ENCODE data around the gene ST8SIA5. TPM values are rescaled to one million over a fixed set of nuclear protein-coding genes. Genes with fewer than 3 reads are reported as not detected.

Gene ST8SIA5
- total RNA-seq, 1 donor from 2014 or later, result 0.32 TPM

DNA sequence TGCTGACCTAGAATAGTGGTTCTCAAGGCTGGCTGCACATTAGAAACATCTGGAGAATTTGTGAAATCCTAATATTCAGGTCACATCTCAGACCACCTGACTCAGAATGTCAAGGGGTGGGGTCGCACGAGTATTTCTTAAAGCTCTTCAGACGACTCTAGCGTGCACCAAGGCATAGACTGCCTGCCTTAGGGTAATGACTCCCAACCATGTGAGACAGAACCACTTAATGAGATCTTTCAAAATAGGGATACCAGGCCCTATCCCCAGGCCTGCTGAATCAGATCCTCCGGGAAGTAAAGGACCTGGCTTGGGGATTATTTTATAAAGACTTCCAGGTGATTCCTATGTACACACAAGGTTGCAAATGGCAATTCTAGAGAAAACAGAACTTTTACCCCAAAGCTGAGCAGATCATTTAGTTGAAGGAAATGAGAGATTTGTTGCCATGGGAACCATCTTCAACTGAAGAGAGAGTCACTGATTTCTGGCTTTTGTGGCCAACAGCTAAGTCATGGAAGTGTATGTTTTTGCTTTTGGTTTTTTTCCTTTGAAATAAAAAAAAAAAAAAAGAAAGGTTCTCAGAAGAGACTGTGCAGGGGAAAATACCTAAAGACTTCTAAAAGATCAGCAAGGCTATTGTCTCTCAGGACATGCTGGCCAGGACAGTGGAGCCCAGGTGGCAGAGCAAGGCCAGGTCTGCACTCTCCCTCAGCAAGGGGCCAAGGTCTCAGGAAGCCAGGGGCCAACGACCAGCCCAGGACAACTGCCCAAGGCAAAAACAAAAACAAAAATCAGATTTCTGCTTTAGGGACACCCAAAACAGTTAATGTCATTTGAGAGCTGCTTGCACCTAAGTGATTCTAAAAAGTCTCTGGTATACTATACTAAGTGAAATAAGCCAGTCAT, 84.5 kb downstream of the ST8SIA5 start:
- intact Hi-C loops (cut with micrococcal nuclease), result no loop called here

- intact Hi-C loops (cut with micrococcal nuclease), result no loop called here
These were observed 88.2 kb downstream of the ST8SIA5 start for GRCh38 chr18:46668694-46669093.

DNA sequence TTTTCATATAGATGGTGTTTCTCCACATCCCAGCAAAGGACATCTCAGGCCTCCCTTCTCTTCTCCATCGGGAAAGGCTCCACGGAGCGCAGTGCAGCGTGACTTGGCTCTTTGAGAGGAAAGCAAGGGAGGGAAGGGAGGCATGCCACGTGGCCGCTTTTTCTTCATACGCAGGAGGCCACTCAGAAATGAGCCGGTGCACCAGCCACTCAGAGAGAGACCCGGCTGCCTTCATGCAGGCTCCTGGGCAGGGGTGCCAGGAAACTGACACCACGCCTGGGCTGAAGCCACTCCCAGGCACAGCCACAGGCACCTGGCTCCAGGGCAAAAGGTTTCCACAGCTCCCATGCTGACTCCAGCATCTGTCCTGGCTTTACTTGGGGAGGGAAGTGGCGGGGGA, 88.7 kb downstream of the ST8SIA5 start:
- intact Hi-C loops (cut with micrococcal nuclease), result no loop called here

DNA sequence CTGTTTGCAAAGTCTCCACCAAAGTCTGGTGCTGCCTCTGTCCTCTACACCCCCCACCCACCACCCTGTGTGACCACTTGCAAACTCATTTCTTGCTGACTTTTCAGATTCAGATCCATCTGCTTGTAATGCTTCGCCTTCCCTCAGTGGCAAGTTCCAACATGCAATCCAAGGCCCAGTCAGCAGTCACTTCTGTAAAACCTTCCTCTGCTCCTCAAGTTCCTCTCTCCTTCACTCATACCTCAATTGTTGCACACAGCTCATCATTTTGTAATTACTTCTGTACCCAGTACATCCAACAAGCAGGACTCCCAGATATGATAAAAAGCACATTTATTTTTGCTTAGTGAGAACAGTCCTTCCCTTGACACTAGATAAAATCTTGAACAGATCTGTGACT, 93.3 kb downstream of the ST8SIA5 start:
- intact Hi-C loops (cut with micrococcal nuclease), result no loop called here

DNA sequence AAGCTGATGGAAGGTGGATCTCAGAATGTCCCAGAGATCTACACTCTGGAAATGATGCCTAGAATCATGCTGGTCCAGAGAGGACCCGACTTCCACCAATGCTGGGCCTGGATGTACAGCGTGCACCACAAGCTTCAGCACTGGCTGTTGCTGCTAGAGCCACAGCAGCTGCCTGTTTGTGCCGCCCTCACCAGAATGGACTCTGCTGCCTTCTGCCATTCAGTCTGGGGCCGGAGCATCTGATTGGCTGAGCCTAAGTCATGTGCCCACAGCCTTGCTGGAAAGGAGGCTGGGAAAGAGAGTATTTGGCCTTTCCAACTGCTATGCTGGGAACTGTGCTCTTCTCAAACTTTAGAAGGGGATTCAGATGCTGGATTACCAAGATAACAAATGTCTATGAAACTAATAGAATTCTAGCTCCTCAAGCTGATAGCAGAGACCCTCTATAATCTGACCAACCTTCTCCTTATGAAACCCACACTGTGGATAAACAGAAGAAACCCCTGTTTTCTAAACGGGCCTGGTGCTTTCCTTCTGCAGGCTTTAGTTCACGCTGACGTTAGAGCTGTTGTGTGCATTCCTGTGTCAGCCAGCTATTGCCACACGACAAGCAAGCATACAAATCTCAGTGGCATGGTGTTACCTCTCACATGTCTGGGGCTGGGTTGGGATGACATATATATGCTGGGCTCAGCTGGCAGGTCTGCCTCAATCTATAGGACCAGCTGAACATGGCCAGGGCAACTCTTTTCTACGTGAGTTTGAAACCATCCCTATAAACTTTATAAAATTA, 95.7 kb downstream of the ST8SIA5 start:
- intact Hi-C loops (cut with micrococcal nuclease), result no loop called here

GRCh38 chr18:46659484-46659883, 97.4 kb downstream of the ST8SIA5 start:
- intact Hi-C loops (cut with micrococcal nuclease), result loop anchor here (2.0 kb wide), 3 partner anchors 179 to 563 kb away; partner anchors contain the start of gene HAUS1

DNA sequence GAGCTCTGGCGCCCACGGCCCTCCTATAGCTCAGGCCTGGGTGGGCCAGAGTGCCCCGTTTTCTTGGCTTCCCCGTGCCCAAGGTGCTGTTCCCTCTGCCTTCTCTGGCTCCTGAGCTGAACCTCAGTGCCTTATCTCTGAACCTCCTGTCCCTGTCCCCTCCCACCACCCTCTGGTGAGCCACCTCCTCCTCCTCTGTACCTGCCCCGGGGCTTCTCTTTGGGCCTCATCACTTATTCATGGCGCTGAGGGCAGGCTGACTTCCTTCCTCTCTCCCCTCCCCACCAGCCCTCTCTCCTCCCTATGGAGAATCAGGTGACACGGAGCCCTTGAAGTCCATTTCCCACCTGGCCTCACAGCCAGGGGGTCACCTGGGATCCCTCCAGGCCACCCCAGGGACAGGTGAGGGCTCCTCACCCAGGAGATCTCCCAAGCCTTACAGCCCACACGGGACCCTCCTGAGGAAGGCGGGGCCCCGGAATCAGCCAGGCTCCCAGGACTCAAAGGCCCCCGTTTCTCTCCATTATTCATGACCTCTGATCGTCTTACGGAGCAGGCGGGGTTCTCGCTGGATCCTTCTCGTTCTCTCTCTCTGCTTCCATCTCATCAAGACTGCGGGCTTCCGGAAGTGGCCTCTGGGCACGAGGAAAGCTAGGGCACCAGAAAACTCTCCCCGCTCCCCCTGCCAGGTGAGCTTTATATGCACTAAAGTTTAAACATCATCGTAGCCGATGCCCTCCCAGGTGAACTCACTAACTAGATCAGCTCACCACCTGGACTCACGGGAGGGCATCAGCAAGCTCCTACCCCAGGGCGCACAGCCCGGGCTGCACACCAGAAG, 99.5 kb downstream of the ST8SIA5 start, which contains the start of gene LOXHD1:
Gene LOXHD1 (minus strand): TSS at position 106 of the 841 bp plus-strand sequence. CDS start 187 bp downstream, outside the sequence.
- intact Hi-C loops (cut with micrococcal nuclease), result no loop called here

- intact Hi-C loops (cut with micrococcal nuclease), result no loop called here
These were observed 100.3 kb downstream of the ST8SIA5 start for GRCh38 chr18:46656326-46657114.

DNA sequence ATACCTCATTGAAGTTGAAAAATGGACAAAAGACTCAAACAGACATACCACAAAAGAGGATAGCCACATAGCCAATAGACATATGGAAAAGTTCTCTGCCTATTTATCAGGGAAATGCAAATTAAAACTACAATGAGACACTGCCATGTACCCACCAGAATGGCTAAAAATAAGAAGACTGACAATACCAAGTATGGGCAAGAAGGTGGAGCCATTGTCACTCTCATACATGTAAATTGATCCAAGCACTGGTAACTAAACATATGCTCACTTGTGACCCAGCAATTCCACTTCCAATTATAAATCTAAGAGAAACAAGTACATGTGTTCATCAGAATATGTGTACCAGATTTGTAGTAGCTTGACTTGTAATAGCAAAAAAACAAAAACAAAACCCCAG, 104.5 kb downstream of the ST8SIA5 start:
- intact Hi-C loops (cut with micrococcal nuclease), result no loop called here

DNA sequence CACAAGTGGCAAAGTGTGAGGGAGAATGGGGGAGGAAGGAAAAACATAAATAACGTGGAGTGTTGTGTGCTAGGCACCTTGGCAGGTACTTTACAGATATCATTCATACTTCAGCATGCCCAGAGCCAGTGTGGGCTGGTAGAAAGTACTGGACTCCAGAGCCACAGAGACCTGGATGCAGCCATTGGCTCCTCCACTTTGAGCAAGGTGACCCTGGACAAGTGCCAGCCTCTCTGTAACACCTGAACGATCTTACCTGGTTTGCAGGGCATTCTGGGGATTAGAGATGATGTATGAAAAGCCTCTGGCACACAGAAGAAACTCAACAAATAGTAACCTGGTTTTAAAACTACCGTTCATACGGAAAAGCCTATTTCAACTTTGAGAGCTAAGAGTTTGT, 106.2 kb downstream of the ST8SIA5 start:
- intact Hi-C loops (cut with micrococcal nuclease), result no loop called here

DNA sequence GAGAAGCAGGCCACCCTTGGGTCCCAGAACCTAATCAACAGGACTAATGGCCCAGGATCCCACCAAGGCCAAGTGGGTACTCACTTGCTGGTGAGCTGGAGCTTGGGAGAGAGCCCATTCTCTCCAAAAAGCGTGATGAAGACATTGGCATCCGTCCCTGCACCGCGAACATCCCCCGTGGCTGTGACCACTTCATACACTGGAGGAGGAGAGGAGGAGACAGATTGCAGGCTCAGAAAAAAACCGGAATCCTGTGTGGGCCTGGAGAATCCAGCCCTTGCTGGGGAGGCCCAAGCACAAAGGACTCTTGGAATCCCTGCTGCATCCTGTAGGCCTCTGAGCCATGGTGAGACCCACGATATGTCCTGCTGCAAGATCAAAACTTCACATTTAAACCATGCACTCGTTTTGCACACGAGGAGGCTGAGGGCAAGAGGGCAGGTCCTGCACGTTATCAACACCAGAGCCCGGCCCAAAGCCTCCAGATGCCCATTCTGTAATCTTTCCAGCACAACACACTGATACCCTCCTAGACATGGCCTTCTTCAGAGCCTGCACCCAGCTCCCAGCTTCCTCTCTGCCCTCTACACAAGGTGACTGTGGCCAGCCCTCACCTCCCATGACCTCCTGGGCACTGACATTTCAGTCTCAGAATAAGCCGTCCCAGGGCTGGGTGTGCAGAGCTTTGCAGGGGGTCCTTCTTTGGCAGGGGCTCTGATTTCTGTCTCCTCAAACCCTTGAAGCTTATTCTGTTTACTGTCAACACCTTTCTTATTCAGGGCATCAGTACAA, 107.6 kb downstream of the ST8SIA5 start:
- intact Hi-C loops (cut with micrococcal nuclease), result no loop called here

GRCh38 chr18:46646468-46646867, 110.4 kb downstream of the ST8SIA5 start:
- intact Hi-C loops (cut with micrococcal nuclease), result no loop called here

DNA sequence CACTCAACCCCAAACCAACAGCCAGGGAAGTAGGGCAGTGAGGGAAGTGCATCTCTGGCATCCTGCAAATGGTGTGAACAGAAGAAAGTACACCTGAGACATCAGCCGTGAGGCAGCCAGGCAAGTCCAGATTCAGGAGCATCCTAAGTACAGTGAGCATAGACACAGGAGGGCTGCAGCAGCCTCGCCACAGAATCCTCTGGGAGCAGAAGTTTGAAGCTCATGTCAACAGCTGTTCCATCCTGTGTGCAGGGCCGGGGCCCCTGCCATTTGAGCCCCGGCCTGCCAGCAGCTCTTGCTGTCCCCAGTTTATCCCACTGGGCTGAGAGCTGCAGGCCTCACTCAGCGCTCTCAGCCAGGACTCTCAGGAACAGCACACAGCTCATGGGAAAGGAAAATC, 114.3 kb downstream of the ST8SIA5 start:
- intact Hi-C loops (cut with micrococcal nuclease), result no loop called here

DNA sequence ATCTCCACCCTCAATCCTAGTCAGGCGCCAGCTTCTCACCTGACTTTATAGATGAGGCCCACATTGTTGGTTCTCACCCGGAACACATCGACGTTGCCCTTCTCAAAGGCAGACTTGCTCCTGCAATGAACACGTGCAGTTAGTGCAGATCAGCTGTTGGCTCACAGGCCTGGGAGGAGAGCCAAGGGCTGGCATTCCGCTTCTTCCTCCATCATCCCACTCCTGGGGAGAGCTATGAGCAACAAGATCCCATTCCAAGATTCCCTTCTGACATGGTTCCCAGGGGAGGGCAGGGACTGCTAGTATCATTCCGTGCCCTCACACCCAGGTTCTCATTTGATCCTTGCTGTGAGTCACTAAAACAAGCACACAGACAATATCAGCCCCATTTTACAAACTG, 114.9 kb downstream of the ST8SIA5 start:
- intact Hi-C loops (cut with micrococcal nuclease), result no loop called here

- intact Hi-C loops (cut with micrococcal nuclease), result no loop called here
These were observed 117.5 kb downstream of the ST8SIA5 start for GRCh38 chr18:46639386-46639785.

DNA sequence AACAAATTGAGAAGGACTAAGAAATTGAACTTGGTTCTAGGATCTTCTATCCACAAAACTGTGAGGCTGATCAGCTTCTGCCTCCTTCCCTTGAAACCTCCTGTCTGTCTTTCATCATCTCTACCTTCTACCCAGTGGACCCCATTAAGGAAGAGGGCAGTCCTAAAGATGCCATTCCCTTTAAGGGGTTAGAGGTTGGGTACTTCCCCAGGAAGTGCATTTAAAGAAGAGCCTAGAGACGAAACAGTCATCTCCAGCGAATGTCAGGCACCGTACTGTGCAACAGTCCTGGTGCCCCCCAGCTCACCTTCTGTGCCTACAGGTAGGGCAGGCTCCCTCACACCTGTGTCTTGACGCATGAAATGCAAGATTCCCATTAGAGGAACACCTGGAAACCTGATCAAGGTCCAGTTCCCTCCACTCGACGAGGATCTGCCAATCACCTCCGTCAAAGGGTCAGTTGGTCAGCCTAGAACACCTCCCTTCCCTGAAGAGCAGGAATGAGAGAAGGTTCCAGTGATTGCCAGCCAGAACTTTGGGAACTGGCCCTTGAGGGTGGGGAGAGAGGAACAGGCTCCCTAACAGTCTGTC, 120.7 kb downstream of the ST8SIA5 start:
- intact Hi-C loops (cut with micrococcal nuclease), result no loop called here

- intact Hi-C loops (cut with micrococcal nuclease), result no loop called here
These were observed 124.3 kb downstream of the ST8SIA5 start for GRCh38 chr18:46632401-46633071.

- intact Hi-C loops (cut with micrococcal nuclease), result no loop called here
These were observed 125.9 kb downstream of the ST8SIA5 start for GRCh38 chr18:46630991-46631390.

- intact Hi-C loops (cut with micrococcal nuclease), result no loop called here
These were observed 126.7 kb downstream of the ST8SIA5 start for GRCh38 chr18:46630160-46630559.
